Measurements from ENCODE around the gene ZNF217.

The ZNF217 gene

DNA sequence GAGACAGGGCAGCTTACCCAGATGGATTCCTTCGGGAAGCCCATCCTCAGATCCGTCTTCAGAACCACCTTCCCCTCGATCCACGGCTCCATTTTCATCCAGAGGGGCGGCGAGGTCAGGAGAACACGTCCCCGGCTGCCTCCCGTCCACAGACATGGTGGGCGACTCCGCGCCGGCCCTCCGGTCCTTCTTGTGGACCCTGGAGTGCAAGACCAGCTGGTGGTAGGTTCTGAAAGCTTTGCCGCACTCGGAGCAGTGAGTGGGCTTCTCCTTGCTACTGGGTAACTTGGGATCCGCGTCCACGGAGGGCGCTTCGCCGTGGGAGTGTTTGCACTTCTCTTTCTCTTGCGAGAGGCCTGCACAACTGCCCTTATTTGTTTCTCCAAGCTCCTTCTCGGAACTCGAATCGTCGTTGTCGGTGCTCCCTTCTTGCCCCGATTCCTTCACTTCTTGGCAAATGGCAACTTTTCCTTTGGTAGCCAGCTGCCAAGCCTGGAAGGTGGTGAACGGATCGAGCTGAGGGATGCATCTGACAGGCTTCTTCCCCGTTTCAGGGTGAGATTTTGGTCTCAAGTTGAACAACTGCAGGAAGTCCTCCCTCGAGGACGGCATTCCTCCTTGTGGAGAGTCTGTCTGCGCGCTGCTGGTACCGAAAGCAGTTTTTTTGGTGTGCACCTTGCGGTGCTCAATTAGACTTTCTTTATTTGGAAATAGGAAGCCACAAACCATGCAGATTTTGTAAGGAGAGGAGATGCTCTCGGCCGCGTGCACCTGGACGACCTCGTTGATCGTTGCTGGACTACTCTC is 12.0 kb downstream of the ZNF217 start:
- H3K79me1 ChIP-seq (ENCODE audit: low read depth, low read length) = peaks cover 8% of the 10 kb centered on the region
- H3K9ac ChIP-seq (ENCODE audit: low read depth, low read length, poor library complexity) = no peak overlapping the region
- H3K27me3 ChIP-seq (ENCODE audit: control insufficient read depth in 3 of 3, insufficient read depth in 3 of 3, low read depth in 1 of 3, low read length in 3 of 3) = no peaks in the 10 kb centered on the region
- H4K8ac ChIP-seq (ENCODE audit: low read depth, low read length) = no peak overlapping the region
- H2BK5ac ChIP-seq (ENCODE audit: low read length) = peak overlapping the region; percentile 18
- H2BK15ac ChIP-seq (ENCODE audit: low read length) = no peak overlapping the region
- H3K4me1 ChIP-seq (ENCODE audit: control insufficient read depth in 2 of 2, insufficient read depth in 1 of 2, low read depth in 1 of 2, low read length in 2 of 2) = peaks cover 13 to 24% of the 10 kb centered on the region in 2 donors
- no peak overlapping the region for H2AK5ac ChIP-seq (ENCODE audit: low read depth, low read length)
- peaks cover 0 to 3% of the 10 kb centered on the region in 2 donors for H3K9me3 ChIP-seq (replicated peaks in 1 of 2; ENCODE audit: control insufficient read depth in 2 of 2, insufficient read depth in 1 of 2, low read depth in 1 of 2, low read length in 2 of 2)
- H3K4me3 ChIP-seq (ENCODE audit: low read length in 2 of 2) = no peak overlapping the region
- H3K23ac ChIP-seq (ENCODE audit: low read depth, low read length, poor library complexity) = no peak overlapping the region
- H2BK120ac ChIP-seq (ENCODE audit: low read depth, low read length) = no peak overlapping the region
- DNase-seq (ENCODE audit: low spot score) = no peak
- no peak overlapping the region for H3K14ac ChIP-seq (ENCODE audit: low read length)
- no peak overlapping the region for H3K4me2 ChIP-seq (ENCODE audit: insufficient read depth, low read length, poor library complexity, severe bottlenecking)
- H3K36me3 ChIP-seq (replicated peaks in 1 of 2; ENCODE audit: control insufficient read depth in 2 of 2, insufficient read depth in 2 of 2, low read length in 2 of 2) = peaks cover 25 to 63% of the 10 kb centered on the region in 2 donors
- H2BK12ac ChIP-seq (ENCODE audit: low read length) = no peak overlapping the region
- no peak overlapping the region for H3K27ac ChIP-seq (replicated peaks; ENCODE audit: low read length)
- no peak overlapping the region for H2AFZ ChIP-seq (ENCODE audit: low read length)
- no peak overlapping the region for H3K4ac ChIP-seq (ENCODE audit: low read length)
- no peak overlapping the region for H3K18ac ChIP-seq (ENCODE audit: low read length)
- no peak overlapping the region for H4K91ac ChIP-seq (ENCODE audit: low read depth, low read length, poor library complexity)
- WGBS, 2 donors (ENCODE audit: extremely low coverage in 2 of 2, insufficient read length in 2 of 2, insufficient replicate concordance in 1 of 2) = no CpG with 5 or more reads among the region's 44 CpGs

DNA sequence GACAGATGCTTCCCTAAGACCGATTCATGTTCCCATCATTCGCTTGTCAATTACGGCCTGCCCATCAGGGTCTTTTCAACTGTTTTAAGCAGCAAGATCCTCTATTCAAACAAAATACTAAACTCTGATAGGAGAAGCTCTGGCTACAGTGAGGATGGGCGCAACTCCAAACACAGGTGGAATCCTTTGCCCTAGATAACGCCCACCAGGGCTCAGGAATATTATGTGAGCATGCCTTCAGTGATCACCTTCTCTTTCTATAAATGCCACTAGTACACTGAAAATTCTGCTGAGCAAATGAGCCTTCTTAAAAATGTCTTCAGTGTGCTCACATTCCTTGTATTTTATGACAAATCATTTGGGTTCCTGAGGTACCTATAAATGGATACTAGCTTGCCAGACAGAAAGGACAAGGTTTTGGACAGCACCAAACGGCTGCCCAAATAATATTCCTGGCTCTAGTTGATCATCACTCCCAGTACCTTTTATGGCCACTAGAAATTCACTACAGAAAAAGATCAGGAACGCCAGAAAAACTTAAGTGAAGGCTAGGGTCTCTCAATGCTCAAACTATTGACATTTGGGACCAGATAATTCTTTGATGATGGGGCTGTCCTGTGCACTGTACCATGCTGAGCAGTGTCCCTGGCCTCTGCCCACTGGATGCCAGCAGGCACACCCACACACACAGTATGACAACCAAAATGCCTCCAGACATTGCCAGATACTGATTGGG is 13.1 kb downstream of the ZNF217 start:
- Histone ChIP-seq H3K79me1 (ENCODE audit: low read depth, low read length) (peaks cover 13% of the 10 kb centered on the region), H2BK12ac (ENCODE audit: low read length) (no peak overlapping the region), H3K9me3 (replicated peaks in 1 of 2; ENCODE audit: control insufficient read depth in 2 of 2, insufficient read depth in 1 of 2, low read depth in 1 of 2, low read length in 2 of 2) (peaks cover 0 to 3% of the 10 kb centered on the region in 2 donors), H3K14ac (ENCODE audit: low read length) (no peak overlapping the region), H4K91ac (ENCODE audit: low read depth, low read length, poor library complexity) (no peak overlapping the region), H3K4me1 (ENCODE audit: control insufficient read depth in 2 of 2, insufficient read depth in 1 of 2, low read depth in 1 of 2, low read length in 2 of 2) (peaks cover 12 to 20% of the 10 kb centered on the region in 2 donors), H3K4ac (ENCODE audit: low read length) (no peak overlapping the region), H2AK5ac (ENCODE audit: low read depth, low read length) (no peak overlapping the region), H3K18ac (ENCODE audit: low read length) (no peak overlapping the region), H3K4me2 (ENCODE audit: insufficient read depth, low read length, poor library complexity, severe bottlenecking) (no peak overlapping the region), H3K27ac (replicated peaks; ENCODE audit: low read length) (peak overlapping the region; percentile 39), H3K36me3 (replicated peaks in 1 of 2; ENCODE audit: control insufficient read depth in 2 of 2, insufficient read depth in 2 of 2, low read length in 2 of 2) (peaks cover 36 to 74% of the 10 kb centered on the region in 2 donors), H2BK120ac (ENCODE audit: low read depth, low read length) (no peak overlapping the region), H2BK5ac (ENCODE audit: low read length) (no peak overlapping the region), H3K23ac (ENCODE audit: low read depth, low read length, poor library complexity) (no peak overlapping the region), H3K27me3 (ENCODE audit: control insufficient read depth in 3 of 3, insufficient read depth in 3 of 3, low read depth in 1 of 3, low read length in 3 of 3) (no peaks in the 10 kb centered on the region), H2AFZ (ENCODE audit: low read length) (no peak overlapping the region), H2BK15ac (ENCODE audit: low read length) (no peak overlapping the region), H3K9ac (ENCODE audit: low read depth, low read length, poor library complexity) (no peak overlapping the region), H4K8ac (ENCODE audit: low read depth, low read length) (no peak overlapping the region), H3K4me3 (ENCODE audit: low read length in 2 of 2) (no peak overlapping the region)
- DNase-seq (ENCODE audit: low spot score) = no peak
- WGBS, 2 donors (ENCODE audit: extremely low coverage in 2 of 2, insufficient read length in 2 of 2, insufficient replicate concordance in 1 of 2) = no CpG with 5 or more reads among the region's 7 CpGs

DNA sequence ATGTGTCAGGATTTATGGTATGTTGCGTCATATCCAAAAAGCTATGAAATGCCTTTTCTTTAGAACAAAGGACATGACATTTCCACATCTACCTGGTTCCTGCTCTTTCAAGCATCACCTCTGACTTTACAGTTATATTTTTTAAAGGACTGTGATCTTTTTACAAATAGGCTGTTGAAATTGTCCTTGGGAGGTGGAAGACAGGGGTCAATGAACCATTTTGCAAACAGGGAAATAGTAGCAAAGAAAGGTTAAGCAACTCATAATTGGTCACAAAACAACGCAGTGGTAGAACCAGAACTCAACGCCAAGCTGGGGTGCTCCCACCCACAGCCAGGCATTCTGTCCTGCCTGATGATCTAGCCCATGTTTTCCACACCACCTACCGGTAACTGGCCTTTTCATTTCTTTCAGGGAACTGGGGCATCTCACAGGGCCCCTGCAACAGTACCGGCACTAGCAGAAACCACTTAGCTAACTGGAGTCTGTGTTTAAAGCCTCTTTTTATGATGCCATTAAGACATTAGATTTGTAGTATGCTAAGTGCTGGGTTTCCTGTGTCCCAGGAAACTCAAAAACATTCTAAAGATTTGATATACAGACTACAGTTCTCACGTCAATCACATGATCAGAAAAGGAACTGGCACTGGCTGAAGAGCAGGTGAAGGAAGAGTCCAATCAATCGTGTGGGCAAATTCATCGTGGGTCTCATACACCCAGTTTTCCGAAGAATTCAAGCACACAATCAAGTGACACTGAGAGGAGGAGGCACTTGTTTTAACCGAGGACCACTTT is 13.9 kb downstream of the ZNF217 start:
- Histone ChIP-seq H3K36me3 (replicated peaks in 1 of 2; ENCODE audit: control insufficient read depth in 2 of 2, insufficient read depth in 2 of 2, low read length in 2 of 2) (peaks cover 44 to 82% of the 10 kb centered on the region in 2 donors), H4K8ac (ENCODE audit: low read depth, low read length) (no peak overlapping the region)

More for the DNA sequence above, 13.9 kb downstream of the ZNF217 start:
- H3K14ac ChIP-seq (ENCODE audit: low read length) = no peak overlapping the region
- H2BK12ac ChIP-seq (ENCODE audit: low read length) = no peak overlapping the region
- H3K4ac ChIP-seq (ENCODE audit: low read length) = no peak overlapping the region
- H3K4me3 ChIP-seq (ENCODE audit: low read length in 2 of 2) = no peak overlapping the region
- DNase-seq (ENCODE audit: low spot score) = no peak
- WGBS, 2 donors (ENCODE audit: extremely low coverage in 2 of 2, insufficient read length in 2 of 2, insufficient replicate concordance in 1 of 2) = no CpG with 5 or more reads among the region's 10 CpGs
- no peaks in the 10 kb centered on the region for H3K27me3 ChIP-seq (ENCODE audit: control insufficient read depth in 3 of 3, insufficient read depth in 3 of 3, low read depth in 1 of 3, low read length in 3 of 3)
- no peak overlapping the region for H3K4me2 ChIP-seq (ENCODE audit: insufficient read depth, low read length, poor library complexity, severe bottlenecking)
- no peak overlapping the region for H3K9ac ChIP-seq (ENCODE audit: low read depth, low read length, poor library complexity)
- H3K18ac ChIP-seq (ENCODE audit: low read length) = no peak overlapping the region
- no peak overlapping the region for H2AFZ ChIP-seq (ENCODE audit: low read length)
- H3K79me1 ChIP-seq (ENCODE audit: low read depth, low read length) = peaks cover 17% of the 10 kb centered on the region
- H4K91ac ChIP-seq (ENCODE audit: low read depth, low read length, poor library complexity) = no peak overlapping the region
- H2AK5ac ChIP-seq (ENCODE audit: low read depth, low read length) = no peak overlapping the region
- no peak overlapping the region for H2BK120ac ChIP-seq (ENCODE audit: low read depth, low read length)
- no peak overlapping the region for H2BK15ac ChIP-seq (ENCODE audit: low read length)
- peaks cover 12 to 17% of the 10 kb centered on the region in 2 donors for H3K4me1 ChIP-seq (ENCODE audit: control insufficient read depth in 2 of 2, insufficient read depth in 1 of 2, low read depth in 1 of 2, low read length in 2 of 2)
- no peak overlapping the region for H2BK5ac ChIP-seq (ENCODE audit: low read length)
- H3K27ac ChIP-seq (replicated peaks; ENCODE audit: low read length) = peak overlapping the region; percentile 3
- peaks cover 0 to 3% of the 10 kb centered on the region in 2 donors for H3K9me3 ChIP-seq (replicated peaks in 1 of 2; ENCODE audit: control insufficient read depth in 2 of 2, insufficient read depth in 1 of 2, low read depth in 1 of 2, low read length in 2 of 2)
- H3K23ac ChIP-seq (ENCODE audit: low read depth, low read length, poor library complexity) = no peak overlapping the region
